Measurements from ENCODE around the gene LSM12.
"Not testable (repeated sequence)": the region's sequence is repeated elsewhere in the genome, so short reads cannot be mapped to it uniquely, and the experiment has no call there.

- not testable (repeated sequence) for TF ChIP-seq USF2 (IDR thresholded peaks at IDR 0.05; ENCODE audit: borderline replicate concordance, low read depth, low read length); CTCF (IDR thresholded peaks at IDR 0.05); FOXM1 (IDR thresholded peaks at IDR 0.05; ENCODE audit: low read depth); RFX5 (IDR thresholded peaks at IDR 0.05; ENCODE audit: low read length); IRF3 (IDR thresholded peaks at IDR 0.05; ENCODE audit: low read depth, low read length); YY1 (IDR thresholded peaks at IDR 0.05; ENCODE audit: low read depth)
These were observed 19.6 kb downstream of the LSM12 start for GRCh38 chr17:44046893-44047292.
